Measurements from ENCODE around the gene SLC25A43.
"Not testable (repeated sequence)": the region's sequence is repeated elsewhere in the genome, so short reads cannot be mapped to it uniquely, and the experiment has no call there.

SLC25A43 gene

DNA sequence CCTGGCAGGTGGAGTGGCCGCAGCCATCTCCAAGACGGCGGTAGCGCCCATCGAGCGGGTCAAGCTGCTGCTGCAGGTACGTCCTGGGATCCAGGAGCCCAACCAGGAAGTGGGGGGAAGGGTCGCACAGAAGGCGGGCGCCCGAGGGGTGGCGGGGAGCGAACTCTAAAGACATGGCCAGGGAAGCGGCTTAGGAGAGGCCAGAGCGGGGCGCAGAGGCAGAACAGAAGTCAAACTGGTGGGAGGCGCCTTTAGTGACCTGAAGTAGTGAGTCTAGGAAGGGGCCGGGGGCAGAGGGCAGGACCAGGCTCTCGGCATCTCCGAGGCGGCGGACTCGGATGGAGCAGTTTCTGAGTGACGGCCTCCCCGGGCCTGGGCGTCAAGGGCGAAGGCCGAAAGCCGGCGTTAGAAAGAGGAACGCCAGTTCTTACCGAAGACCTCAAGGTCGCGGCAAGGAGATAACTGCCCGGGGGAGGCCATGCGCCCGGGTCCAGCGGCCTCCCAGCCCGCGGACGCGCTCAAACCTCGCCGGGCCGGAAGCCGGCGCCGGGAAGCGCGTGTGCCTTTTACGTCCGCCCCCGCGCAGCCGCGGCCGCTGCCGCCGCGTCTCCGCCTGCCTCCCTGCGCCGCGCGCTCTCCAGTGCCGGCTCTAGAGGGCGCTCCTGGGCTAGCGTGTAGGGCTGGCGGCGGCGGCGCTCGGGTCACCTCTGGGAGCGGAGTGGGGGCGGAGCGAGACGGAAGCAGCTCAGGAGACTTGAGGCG, 69.6 kb downstream of the SLC25A43 start:
- peak; percentile 81 to 88 for DNase-seq

DNA sequence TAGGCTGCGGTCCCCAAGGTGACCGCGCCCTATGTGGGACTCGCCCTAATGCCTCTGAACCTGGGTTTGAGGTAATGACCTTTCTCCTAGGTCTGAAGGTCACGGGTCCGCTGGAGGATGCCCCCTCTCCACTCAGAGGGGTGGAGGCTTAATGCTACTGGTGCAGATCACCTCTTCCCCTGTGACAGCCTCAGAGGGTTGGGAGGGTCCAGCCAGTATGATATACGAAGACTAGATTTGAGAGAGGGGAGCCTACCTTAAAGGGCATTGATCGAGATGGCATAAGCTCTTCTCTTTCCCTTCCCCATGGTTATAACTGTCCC, 70.1 kb downstream of the SLC25A43 start:
- no peak for DNase-seq

DNA sequence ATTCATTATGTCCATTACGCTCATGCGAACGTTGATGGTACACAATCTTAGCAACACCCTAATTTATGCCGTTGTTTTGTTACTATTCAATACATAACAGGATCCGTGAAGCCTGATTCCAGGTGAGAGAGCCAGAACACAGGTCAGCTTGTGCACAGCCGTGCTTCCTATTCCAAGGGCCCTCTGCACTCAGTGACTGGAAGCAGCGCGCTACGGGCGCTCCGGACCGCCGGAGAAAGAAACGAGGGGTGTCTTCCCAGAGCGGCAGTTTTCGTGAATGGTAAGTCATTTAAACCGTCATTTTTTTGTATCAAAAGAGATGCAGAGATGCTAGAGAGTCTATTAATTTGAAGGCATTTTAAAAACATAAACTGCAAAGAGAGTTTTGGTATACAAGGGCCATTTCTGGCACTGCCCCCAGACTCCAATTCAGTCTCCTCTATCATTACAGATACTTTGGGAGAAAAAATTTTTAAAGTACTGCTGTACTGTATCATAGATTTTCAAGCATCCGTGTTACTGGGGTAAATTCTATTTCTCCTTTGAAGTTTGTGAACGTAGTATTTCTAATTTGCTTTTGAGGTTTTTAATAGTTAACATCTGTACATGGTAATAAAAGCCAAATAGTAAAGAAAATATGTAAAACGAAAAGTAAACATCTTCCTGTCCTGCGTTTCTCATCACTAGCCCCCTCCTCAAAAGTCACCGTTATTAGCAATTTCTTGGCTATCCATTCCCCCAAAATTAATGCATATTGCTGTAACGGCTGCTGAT, 75.7 kb downstream of the SLC25A43 start:
- DNase-seq = no peak

DNA sequence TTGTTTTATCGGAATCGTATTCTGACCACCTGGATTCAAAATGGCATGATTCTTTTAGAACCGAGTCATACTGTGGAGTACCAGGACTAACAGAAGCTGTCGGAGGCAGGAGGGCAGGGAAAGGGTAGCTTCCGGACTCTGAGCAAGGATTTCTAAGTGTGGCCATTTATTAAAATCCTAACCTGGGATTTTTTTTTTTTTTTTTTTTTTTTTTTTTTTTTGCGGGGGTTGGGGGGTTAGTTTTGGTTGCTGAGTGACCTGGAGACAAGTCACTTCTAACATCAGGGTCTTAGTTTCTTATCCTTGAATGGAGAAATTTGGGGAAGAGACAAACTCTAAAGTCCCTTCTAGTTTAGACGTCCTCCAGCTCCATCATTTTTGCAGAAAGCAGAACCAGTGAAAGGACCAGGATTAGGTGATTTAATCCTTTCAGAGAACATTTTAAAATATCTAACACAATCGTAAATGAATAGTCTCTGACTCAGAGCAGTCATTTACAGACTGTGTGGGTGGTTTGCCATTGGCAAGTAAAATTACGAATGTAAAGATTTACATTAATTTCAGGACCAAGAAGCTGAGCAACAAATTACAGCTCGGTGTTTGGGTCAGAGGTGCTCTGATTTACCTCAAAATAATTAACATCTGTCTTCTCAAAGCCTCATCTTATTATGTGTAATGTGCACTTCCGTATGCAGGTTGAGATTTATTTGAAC, 76.4 kb downstream of the SLC25A43 start:
- DNase-seq = no peak

DNA sequence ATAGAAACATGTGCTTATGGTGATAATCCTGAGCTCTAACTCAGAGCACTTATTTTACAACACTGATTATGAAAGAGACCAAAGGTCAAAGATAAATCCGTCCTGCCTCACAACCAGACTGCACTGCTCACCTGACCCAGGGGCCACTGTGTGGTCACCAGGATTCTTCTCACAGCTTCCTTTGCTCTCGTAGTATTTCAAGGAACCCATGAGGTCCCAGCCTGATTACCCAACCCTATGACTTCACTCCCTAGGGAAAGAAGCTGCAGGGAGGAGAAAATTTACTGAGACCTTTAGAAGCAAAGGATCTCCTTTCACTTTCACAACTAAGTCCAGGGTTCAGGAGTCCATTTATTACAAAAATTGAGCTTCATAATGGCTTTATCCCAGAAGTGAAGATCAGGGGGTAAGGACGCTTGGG, 78.7 kb downstream of the SLC25A43 start:
- no peak for DNase-seq

DNA sequence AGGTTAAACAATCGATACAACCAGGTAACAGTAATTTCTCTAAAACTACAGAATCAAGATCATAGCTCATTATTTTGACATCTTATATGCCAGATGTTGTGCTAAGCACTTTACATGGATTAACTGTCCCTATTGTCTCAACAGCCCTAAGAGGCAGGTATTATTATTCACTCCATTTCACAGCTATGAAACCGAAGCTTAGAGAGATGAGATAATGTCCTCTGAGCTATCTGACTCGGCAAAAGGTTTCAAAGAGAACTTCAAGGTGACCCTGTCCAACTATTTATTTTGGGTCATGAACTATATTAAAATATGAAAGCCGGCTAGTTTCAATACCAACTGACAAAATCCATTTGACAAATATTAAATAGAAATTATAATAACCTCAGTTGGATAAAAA, 79.4 kb downstream of the SLC25A43 start:
- DNase-seq = no peak

DNA sequence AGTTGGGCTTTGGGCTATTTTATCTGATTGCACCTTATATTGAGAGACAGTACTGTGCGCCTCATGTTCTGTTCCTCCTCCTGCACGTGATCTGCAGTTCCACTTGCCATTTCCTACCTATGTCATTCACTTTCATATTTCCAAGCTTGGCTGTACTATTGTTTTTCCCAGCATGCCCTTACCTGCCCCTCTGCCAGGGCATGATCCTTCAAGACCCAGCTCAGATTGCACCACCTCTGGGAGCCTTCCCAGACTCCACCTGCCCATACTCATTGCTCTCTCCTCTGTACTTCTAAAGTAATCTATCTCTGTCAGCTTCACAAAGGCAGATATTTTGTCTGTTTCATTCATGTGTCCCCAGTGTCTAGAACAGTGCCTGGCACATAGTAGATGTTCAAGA, 80.7 kb downstream of the SLC25A43 start:
- DNase-seq = no peak

DNA sequence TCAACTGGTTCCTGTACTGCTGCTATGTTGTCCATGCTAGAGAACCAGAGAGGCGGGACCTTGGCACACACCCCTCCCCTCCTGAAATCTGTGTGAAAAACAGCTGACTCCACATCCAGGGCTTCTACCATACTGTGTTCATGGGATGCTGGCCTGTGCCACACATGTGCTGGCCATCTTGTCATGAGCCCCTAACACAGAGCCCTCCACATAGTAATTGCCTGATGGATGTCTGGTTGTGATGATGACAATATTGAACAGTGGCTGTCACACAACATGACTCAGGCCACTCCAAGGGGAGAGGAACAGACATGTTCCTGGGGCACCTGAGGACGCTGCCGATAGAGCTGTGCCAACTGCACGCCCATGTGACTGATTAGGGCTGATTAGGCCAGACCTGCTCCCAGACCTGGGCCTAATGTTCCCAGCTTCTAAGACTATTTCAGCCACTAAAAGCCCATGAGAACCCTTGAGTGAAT, 82.2 kb downstream of the SLC25A43 start:
- DNase-seq = no peak

DNA sequence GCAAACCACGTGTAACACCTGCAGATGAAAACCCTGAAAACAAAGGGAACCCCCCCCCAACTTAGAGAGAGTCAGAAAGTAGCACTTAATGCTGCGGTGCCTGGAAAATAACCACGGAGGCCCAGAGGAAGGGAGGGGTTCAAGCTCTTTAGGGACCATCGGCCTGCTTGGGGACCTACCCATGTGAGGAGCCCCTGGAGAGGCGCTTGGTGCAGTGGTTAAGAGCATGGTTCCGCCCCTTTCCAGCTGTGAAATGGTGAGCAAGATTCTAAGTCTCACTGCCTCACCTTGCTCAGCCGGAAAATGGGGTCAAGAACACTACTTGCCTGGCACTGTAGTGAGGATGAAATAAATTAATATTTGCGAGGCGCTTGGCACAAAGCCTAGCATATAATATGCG, 82.9 kb downstream of the SLC25A43 start:
- DNase-seq = no peak

DNA sequence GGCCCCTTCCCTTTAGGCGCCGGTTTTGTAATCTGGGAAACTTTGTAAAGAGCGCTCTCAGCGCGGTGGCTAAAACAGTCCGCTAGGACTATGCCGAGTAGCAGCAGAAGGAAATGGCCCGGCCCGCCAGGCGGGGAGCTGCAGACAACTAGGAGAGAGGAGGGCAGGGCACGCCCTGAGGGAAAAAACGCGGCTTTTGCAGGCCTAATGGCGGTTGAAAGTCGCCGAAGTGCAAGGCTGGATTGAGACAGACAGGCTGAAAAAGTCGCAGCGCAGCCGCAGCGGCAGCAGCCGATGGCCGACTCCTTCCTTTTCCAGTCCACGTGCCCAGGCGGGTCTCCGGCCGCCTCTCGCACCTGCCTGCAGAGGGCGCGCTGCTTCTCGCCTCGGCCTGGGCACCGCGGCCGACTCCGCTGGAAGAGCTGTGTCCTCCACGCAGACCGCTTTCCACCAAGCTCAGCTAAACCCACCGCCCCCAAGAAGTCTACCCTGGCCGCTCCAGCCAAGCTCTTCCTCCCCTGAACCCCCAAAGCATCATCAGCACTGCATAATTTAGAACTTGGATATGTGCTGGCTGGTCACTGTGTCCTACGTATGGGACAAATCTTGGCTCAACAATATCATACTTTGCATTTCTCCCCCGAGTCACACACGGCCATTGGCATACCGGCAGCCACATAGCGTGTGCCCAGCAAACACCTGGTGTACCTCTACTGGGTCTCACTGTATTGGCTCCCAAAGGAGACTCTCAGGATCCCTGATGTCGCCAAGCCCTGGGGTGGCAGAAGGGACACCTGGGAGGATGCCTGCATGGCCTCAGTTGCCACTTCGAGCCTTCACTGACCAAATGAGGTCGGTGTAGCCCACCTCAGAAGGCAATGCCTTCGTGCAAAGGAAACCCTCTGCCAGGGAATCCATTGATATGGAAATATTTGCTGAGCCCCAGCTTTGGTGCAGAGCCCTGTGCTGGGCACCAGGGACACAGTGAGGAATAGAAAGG, 83.6 kb downstream of the SLC25A43 start:
- DNase-seq = peak; percentile 62 to 67

DNA sequence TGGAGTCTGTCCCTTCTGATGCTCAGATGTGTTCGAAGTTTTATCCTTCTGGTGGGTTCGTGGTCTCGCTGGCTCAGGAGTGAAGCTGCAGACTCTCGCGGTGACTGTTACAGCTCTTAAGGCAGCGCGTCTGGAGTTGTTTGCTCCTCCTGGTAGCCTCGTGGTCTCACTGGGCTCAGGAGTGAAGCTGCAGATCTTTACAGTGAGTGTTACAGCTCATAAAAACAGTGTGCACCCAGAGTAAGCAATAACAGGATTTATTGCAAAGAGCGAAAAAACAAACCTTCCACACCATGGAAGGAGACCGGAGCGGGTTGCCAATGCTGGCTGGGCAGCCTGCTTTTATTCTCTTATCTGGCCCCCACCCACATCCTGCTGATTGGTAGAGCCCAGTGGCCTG, 87.6 kb downstream of the SLC25A43 start:
- no peak for DNase-seq

DNA sequence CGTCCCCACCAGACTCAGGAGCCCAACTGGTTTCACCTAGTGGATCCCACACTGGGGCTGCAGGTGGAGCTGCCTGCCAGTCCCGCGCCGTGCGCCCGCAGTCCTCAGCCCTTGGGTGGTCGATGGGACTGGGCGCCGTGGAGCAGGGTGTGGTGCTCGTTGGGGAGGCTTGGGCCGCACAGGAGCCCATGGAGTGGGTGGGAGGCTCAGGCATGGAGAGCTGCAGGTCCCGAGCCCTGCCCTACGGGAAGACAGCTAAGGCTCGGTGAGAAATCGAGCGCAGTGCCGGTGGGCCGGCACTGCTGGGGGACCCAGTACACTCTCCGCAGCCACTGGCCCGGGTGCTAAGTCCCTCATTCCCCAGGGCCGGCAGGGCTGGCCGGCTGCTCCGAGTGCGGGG, 88.6 kb downstream of the SLC25A43 start:
- not testable (repeated sequence) for DNase-seq

DNA sequence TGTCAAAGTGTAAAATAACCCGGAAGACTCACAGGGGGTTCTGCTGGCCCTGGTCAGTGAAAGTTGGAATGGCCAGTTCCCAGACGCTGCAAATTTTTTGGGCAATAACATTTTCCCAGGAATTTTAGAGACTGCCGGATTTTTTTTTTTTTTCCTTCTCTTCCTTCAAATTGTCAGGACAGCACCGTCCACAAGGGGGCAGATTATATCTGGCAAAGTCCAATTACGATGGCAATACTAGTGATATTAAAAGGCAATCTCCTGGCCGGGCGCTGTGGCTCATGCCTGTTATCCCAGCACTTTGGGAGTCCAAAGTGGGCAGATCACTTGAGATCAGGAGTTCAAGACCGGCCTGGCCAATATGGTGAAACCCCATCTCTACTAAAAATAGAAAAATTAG, 89.6 kb downstream of the SLC25A43 start:
- DNase-seq = peak; percentile 19 to 36

DNA sequence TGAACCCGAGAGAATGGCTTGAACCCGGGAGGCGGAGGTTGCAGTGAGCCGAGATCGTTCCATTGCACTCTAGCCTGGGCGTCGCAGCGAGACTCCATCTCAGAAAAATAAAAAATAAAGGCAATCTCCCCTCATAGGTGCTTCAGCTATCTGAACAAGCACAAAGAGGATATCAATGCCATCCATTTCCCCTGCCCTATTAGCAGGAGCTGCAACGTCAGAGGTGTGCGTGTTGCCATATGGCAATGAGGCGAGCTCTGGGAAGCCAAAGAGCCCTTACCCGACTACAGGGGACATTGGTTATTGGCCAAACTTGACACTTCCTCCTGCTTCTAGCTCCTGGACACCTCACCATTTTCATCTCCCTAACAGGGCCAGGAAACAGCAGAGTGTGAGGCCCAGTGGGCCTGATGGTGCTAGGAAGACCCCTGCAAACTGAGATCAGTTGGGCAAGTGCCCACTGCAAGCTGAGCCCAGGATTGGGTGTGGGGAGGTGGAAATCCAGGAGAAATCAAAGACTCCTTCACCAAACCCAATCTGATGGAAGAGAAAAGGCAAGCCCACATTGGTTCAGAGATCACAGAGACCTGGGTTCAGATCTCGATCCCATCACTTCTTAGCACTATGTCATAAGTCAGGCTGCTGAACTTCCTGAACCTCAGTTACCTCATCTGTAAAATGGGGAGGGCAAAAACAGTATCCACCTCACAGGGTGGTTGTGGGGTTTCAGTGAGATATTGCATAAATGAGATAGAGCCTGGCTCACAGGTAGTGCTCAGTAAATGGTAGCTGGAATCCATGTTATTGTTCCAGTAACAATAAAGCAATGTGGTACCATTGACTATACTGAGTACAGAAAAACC, 90.3 kb downstream of the SLC25A43 start:
- DNase-seq = no peak

DNA sequence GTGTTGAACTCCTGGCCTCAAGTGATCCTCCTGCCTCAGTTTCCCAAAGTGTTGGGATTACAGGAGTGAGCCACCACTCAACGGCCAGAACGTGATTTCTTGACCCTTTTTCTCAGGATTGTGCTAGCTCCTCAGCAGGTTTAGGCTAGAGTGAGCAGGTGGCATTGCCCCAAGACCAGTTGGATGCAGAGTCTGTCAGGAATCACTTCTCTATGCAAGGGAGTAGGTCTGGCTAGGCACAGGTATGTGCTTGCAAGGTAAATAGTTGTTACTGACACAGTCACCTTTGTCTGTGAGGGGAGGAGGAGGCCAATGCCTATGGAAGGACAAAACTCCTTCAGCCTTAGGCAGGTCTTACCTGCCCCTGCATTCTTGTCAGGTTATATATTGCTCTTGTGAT, 93.3 kb downstream of the SLC25A43 start:
- DNase-seq = no peak

DNA sequence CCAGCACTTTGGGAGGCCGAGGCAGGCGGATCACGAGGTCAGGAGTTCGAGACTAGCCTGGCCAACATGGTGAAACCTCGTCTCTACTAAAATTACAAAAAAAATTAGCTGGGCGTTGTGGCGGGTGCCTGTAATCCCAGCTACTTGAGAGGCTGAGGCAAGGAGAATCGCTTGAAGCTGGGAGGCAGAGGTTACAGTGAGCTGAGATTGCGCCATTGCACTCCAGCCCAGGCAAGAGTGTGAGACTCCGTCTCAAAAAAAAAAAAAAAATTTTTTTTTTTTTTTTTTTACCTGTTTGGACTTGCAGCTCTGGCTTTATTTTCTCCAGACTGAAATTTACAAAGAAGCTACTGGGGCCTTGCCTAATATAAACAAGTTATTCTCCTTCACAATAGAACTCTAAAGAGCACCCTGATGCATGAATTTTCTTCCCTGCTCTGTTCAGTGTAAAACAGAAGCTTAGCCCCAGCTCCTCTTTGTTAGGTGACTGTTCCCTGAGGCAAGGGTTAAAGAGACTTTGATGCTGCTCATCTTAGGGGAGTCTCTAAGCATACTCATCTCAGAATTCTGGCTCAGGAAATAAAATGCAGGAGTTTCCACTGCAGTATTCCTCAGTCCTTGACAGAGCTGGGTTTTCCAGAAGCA, 94.8 kb downstream of the SLC25A43 start:
- DNase-seq = not testable (repeated sequence)

DNA sequence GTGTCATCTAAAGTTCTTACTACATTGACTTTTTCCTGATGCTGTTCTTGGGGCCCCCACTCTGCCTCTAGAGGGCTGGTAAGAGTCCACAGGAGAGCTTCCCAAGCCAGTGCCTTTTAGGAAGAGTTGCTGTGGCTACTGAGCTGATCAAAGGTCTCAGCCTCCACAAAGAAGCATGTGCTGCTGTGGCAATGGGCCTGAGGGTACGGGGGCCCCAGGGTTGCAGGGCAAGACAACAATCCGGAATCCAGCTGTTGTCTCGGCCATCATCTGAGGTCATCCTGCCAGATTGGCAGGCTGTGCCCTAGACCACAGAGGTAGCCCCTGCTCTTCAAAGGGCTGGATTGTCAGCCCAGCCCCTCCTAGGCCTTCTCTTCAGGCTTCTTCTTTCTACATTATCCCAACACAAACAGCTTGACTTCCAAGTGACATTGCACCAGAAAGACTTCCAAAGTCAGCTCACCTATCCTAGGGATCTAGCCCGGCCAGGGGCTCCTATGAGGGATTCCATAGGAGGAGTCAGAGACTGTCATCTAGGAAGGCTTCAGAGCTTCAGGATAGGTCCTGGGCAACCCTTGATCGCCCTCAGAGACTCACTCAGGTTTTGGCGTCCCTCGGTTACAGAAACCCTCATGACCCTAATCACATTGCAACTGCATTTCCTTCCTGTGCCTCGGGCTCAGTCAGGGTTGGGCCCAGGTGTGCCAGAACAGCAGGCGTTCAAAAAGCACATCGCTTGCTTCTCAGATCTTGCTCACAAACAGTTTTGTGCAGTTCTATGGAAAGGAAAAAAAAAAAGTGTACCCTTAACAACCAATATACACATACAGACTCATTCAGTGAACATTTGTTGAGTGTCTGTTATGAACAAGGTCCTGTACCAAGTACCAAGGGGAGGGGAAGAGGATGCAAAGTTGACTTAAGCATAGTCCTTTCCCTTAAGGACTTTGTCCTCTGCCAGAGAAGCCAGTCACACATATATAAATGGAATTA, 96.9 kb downstream of the SLC25A43 start:
- DNase-seq = no peak

DNA sequence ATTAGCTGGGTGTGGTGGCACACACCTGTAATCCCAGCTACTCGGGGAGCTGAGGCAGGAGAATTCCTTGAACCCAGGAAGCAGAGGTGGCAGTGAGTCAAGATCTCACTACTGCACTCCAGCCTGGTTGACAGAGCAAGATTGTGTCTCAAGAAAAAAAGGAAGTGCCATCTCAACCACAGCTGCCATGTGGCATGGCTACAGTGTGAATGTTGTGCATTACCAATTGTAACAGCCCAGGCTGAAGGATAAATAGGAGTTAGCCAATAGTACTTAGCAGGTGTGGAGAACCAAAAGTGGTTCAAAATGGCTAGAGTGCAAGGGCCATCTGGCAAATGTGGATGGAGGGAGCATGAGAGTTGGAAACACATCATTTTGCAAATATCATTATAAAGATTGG, 98.0 kb downstream of the SLC25A43 start:
- no peak for DNase-seq

DNA sequence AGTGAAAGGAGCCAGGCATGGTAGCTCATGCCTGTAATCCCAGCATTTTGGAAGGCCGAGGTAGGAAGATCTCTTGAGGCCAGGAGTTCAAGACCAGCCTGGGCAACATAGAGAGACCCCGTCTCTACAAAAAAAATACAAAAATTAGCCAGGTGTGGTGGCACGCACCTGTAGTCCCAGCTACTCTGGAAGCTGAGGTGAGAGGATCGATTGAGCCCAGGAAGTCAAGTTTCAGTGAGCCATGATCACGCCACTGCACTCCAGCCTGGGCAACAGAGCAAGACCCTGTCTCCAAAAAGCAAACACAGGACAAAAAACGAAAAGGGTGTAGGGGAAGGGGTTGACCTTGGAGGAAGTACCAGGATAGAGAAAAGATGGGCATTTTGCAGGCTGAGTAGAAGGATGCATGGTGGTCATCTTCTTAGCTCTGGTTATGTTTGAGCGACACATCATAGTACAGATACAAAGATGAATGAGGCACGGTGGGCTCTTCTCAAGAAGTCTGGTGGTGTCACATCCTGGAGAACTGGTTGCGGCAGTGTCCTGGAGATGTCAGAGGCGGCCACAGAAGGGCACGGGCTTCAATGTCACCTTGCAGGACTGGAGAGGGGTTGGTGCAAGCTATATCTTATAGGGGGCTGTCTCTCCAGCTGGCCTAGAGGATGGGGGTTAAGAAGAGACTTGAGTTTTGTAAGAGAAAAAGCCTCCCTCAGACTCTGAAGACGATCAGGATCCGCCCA, 101.1 kb downstream of the SLC25A43 start:
- no peak for DNase-seq

All from stimulated activated CD4-positive, alpha-beta T cell treated with anti-CD3 and anti-CD28 coated beads, Interleukin-2, amount 100 ng/mL, for 48 hours (primary cell).